ENCODE results near the gene AJM1. TPM values are rescaled to one million over a fixed set of nuclear protein-coding genes. Genes with fewer than 3 reads are reported as not detected.
"Not testable (repeated sequence)": the region's sequence is repeated elsewhere in the genome, so short reads cannot be mapped to it uniquely, and the experiment has no call there.

Gene AJM1
- total and polyA plus RNA-seq, 5 donors from 2014 or later = 0.10 to 4.3 (median 0.11) TPM; not detected in 2

- H3K27me3 Mint-ChIP-seq = no peaks in the 10 kb centered on the region
- H3K4me3 Mint-ChIP-seq = peak overlapping the region in 1 of 4 donors; percentile 5
- no peaks in the 10 kb centered on the region for H3K9me3 ChIP-seq (ENCODE audit: control insufficient read depth in 2 of 2, low read length in 2 of 2)
- peaks cover 11% of the 10 kb centered on the region for H3K4me1 ChIP-seq (ENCODE audit: control insufficient read depth, insufficient read depth, low read length, poor library complexity, severe bottlenecking)
- peaks cover 10% of the 10 kb centered on the region for H3K36me3 Mint-ChIP-seq
- H3K27ac ChIP-seq (ENCODE audit: insufficient read depth, low read length, poor library complexity, severe bottlenecking) = no peak overlapping the region
- H3K4me3 ChIP-seq (ENCODE audit: low read depth, low read length) = no peak overlapping the region
- H3K36me3 ChIP-seq (ENCODE audit: control insufficient read depth, insufficient read depth, low read length) = peaks cover 28% of the 10 kb centered on the region
- no peak overlapping the region for H3K27ac Mint-ChIP-seq
- H3K9me3 Mint-ChIP-seq = peaks cover 0 to 1% (median 0%) of the 10 kb centered on the region in 7 donors
- DNase-seq = no peak
- no peak for ATAC-seq (ENCODE audit: low read depth in 2 of 2)
- H3K4me1 Mint-ChIP-seq = peaks cover 0 to 22% (median 10%) of the 10 kb centered on the region in 4 donors
- no peaks in the 10 kb centered on the region for H3K27me3 ChIP-seq (ENCODE audit: control insufficient read depth, insufficient read depth, low read length)
These were observed 20.8 kb downstream of the AJM1 start for GRCh38 chr9:136862849-136863622.

DNA sequence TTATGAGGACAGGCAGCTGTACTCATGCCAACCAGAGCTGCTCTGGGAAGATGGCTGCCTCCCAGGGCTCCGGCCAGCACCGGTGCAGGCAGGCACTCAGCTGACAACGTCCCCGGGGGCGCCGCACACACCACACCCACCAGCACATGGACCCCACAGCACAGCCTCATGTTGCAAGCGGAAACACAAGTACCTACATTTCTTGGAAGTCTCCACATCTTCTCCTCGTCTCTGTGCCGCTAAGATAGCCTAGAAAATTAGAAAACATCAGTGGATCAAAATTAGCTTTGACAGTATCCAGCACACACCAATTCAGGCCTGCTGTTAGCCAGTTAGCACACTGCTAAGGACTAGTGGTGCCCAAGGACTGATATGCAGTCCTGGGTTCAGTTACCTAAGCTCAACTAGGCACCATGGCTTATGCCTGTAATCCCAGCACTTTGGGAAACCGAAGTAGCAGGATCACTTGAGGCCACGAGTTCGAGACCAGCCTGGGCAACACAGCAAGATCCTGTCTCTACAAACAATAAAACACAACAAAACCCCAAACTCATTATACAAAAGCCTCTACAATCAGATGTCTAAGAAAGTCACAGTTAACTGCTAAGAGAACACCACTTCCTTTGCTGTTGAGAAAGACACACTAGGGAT is 21.5 kb downstream of the AJM1 start:
- ATAC-seq (ENCODE audit: low read depth in 2 of 2) (no peak), DNase-seq (no peak)
- no peak overlapping the region for H3K27ac Mint-ChIP-seq
- Histone ChIP-seq H3K36me3 (ENCODE audit: control insufficient read depth, insufficient read depth, low read length) (peaks cover 28% of the 10 kb centered on the region), H3K9me3 (ENCODE audit: control insufficient read depth in 2 of 2, low read length in 2 of 2) (no peaks in the 10 kb centered on the region), H3K27me3 (ENCODE audit: control insufficient read depth, insufficient read depth, low read length) (no peaks in the 10 kb centered on the region), H3K4me3 (ENCODE audit: low read depth, low read length) (no peak overlapping the region), H3K27ac (ENCODE audit: insufficient read depth, low read length, poor library complexity, severe bottlenecking) (no peak overlapping the region), H3K4me1 (ENCODE audit: control insufficient read depth, insufficient read depth, low read length, poor library complexity, severe bottlenecking) (peaks cover 11% of the 10 kb centered on the region)
- peaks cover 0 to 1% (median 0%) of the 10 kb centered on the region in 7 donors for H3K9me3 Mint-ChIP-seq
- H3K4me1 Mint-ChIP-seq = peaks cover 0 to 22% (median 10%) of the 10 kb centered on the region in 4 donors
- H3K36me3 Mint-ChIP-seq = peaks cover 10% of the 10 kb centered on the region
- no peaks in the 10 kb centered on the region for H3K27me3 Mint-ChIP-seq
- H3K4me3 Mint-ChIP-seq = peak overlapping the region in 3 of 4 donors; percentile 5 to 54 (median 46)

DNA sequence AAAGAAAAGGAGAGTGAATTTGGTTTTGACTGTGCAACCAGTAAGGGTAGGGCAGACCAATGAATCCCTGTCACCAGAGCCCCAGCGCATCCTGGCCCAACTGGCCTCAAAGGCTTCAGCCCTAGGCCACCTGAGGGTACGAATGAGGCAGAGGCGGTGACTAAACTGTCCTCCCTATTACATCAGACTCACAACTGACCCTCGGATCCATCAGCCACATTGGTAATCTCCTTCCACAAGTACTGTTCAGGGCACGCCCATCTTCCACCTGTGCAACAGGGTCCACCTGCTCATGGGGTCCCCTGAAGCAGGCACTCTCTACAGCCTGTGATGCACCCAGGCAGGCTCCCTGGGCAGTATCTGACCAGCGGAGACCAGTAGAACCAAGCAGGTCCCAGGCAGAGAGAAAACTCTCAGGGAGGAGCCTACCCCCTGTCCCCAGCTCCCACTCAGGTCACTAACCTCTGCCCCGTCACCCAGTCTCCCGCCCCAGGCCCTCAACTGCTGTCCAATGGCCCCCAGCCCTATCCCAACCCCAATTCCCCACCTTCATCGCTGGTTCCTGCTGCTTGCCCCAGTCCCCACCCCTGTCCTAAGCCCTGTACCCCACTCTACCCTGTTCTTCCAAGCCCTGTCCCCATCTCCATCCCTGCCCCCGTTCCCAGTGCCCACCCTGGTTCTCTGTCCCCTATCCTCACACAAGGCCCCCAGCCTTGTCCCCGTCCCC is 22.9 kb downstream of the AJM1 start:
- Histone ChIP-seq H3K27ac (ENCODE audit: insufficient read depth, low read length, poor library complexity, severe bottlenecking) (peak overlapping the region; percentile 87), H3K4me3 (ENCODE audit: low read depth, low read length) (peak overlapping the region; percentile 41), H3K4me1 (ENCODE audit: control insufficient read depth, insufficient read depth, low read length, poor library complexity, severe bottlenecking) (peaks cover 11% of the 10 kb centered on the region), H3K27me3 (ENCODE audit: control insufficient read depth, insufficient read depth, low read length) (no peaks in the 10 kb centered on the region), H3K9me3 (ENCODE audit: control insufficient read depth in 2 of 2, low read length in 2 of 2) (no peaks in the 10 kb centered on the region), H3K36me3 (ENCODE audit: control insufficient read depth, insufficient read depth, low read length) (peaks cover 28% of the 10 kb centered on the region)
- peaks cover 0 to 1% (median 0%) of the 10 kb centered on the region in 7 donors for H3K9me3 Mint-ChIP-seq
- DNase-seq = no peak
- H3K4me1 Mint-ChIP-seq = peaks cover 0 to 25% (median 10%) of the 10 kb centered on the region in 4 donors
- peaks cover 10% of the 10 kb centered on the region for H3K36me3 Mint-ChIP-seq
- peak overlapping the region; percentile 26 to 78 (median 77) for H3K27ac Mint-ChIP-seq
- no peak for ATAC-seq (ENCODE audit: low read depth in 2 of 2)
- peak overlapping the region; percentile 79 to 86 (median 83) for H3K4me3 Mint-ChIP-seq
- no peaks in the 10 kb centered on the region for H3K27me3 Mint-ChIP-seq

DNA sequence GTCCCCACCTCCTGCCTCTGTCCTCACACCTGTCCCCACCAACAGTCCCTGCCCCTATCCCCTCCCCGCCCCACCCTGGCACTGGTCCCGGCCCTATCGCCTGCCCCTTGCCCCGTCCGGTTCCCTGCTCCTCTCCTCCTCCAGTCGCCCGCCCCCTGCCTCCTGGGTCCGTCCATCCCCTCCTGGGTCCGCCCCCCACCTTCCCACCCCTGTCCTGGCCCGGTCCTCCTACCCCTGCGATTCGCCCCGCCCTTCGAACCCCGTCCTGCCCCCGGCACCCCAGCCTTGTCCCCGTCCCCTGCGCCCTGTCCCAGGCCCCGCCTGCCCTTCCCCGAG is 23.5 kb downstream of the AJM1 start:
- peaks cover 0 to 1% (median 0%) of the 10 kb centered on the region in 7 donors for H3K9me3 Mint-ChIP-seq
- H3K27ac ChIP-seq (ENCODE audit: insufficient read depth, low read length, poor library complexity, severe bottlenecking) = peak overlapping the region; percentile 87
- peaks cover 11% of the 10 kb centered on the region for H3K4me1 ChIP-seq (ENCODE audit: control insufficient read depth, insufficient read depth, low read length, poor library complexity, severe bottlenecking)
- H3K27ac Mint-ChIP-seq = peak overlapping the region in 2 of 3 donors; percentile 77 to 81
- peaks cover 0 to 25% (median 9%) of the 10 kb centered on the region in 4 donors for H3K4me1 Mint-ChIP-seq
- peak overlapping the region; percentile 41 for H3K4me3 ChIP-seq (ENCODE audit: low read depth, low read length)
- DNase-seq (no peak), ATAC-seq (ENCODE audit: low read depth in 2 of 2) (peak in 1 of 2 donors; percentile 3)
- H3K27me3 Mint-ChIP-seq = no peaks in the 10 kb centered on the region
- H3K27me3 ChIP-seq (ENCODE audit: control insufficient read depth, insufficient read depth, low read length) = no peaks in the 10 kb centered on the region
- no peaks in the 10 kb centered on the region for H3K9me3 ChIP-seq (ENCODE audit: control insufficient read depth in 2 of 2, low read length in 2 of 2)
- H3K36me3 ChIP-seq (ENCODE audit: control insufficient read depth, insufficient read depth, low read length) = peaks cover 28% of the 10 kb centered on the region
- peak overlapping the region; percentile 79 to 97 (median 84) for H3K4me3 Mint-ChIP-seq
- H3K36me3 Mint-ChIP-seq = peaks cover 10% of the 10 kb centered on the region

DNA sequence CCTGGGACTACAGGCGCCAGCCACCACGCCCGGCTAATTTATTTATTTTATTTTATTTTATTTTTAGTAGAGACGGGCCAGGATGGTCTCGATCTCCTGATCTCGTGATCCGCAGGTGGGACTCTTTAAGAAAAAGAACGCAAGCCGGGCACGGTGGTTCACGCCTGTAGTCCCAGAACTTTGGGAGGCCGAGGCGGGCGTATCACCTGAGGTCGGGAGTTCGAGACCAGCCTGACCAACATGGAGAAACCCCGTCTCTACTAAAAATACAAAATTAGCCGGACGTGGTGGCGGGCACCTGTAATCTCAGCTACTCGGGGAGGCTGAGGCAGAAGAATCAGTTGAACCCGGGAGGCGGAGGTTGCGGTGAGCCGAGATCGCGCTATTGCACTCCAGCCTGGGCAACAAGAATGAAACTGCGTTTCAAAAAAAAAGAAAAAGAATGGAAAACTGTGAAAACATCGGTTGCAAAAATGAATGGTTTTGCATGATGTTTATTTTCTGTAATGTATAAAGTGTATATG is 24.7 kb downstream of the AJM1 start:
- not testable (repeated sequence) for H3K9me3 ChIP-seq (ENCODE audit: control insufficient read depth in 2 of 2, low read length in 2 of 2); H3K9me3 Mint-ChIP-seq; H3K27me3 ChIP-seq (ENCODE audit: control insufficient read depth, insufficient read depth, low read length); H3K27ac Mint-ChIP-seq; H3K4me3 ChIP-seq (ENCODE audit: low read depth, low read length); DNase-seq; H3K27me3 Mint-ChIP-seq; ATAC-seq (ENCODE audit: low read depth in 2 of 2); H3K36me3 Mint-ChIP-seq
- peak overlapping the region; percentile 72 to 81 (median 80) for H3K4me3 Mint-ChIP-seq
- peaks cover 0 to 25% (median 9%) of the 10 kb centered on the region in 4 donors for H3K4me1 Mint-ChIP-seq
- peak overlapping the region; percentile 87 for H3K27ac ChIP-seq (ENCODE audit: insufficient read depth, low read length, poor library complexity, severe bottlenecking)
- H3K36me3 ChIP-seq (ENCODE audit: control insufficient read depth, insufficient read depth, low read length) = peaks cover 21% of the 10 kb centered on the region
- H3K4me1 ChIP-seq (ENCODE audit: control insufficient read depth, insufficient read depth, low read length, poor library complexity, severe bottlenecking) = peaks cover 11% of the 10 kb centered on the region

GRCh38 chr9:136867480-136867879 is 25.2 kb downstream of the AJM1 start:
- H3K9me3 Mint-ChIP-seq = no peaks in the 10 kb centered on the region
- no peaks in the 10 kb centered on the region for H3K27me3 ChIP-seq (ENCODE audit: control insufficient read depth, insufficient read depth, low read length)
- peaks cover 8% of the 10 kb centered on the region for H3K36me3 Mint-ChIP-seq
- H3K4me3 ChIP-seq (ENCODE audit: low read depth, low read length) = no peak overlapping the region
- DNase-seq (no peak), ATAC-seq (ENCODE audit: low read depth in 2 of 2) (no peak)
- no peak overlapping the region for H3K27ac ChIP-seq (ENCODE audit: insufficient read depth, low read length, poor library complexity, severe bottlenecking)
- no peaks in the 10 kb centered on the region for H3K27me3 Mint-ChIP-seq
- H3K4me3 Mint-ChIP-seq = peak overlapping the region; percentile 72 to 81 (median 80)
- H3K9me3 ChIP-seq (ENCODE audit: control insufficient read depth in 2 of 2, low read length in 2 of 2) = no peaks in the 10 kb centered on the region
- H3K4me1 ChIP-seq (ENCODE audit: control insufficient read depth, insufficient read depth, low read length, poor library complexity, severe bottlenecking) = peaks cover 11% of the 10 kb centered on the region
- H3K27ac Mint-ChIP-seq = no peak overlapping the region
- H3K36me3 ChIP-seq (ENCODE audit: control insufficient read depth, insufficient read depth, low read length) = peaks cover 16% of the 10 kb centered on the region
- H3K4me1 Mint-ChIP-seq = peaks cover 0 to 25% (median 9%) of the 10 kb centered on the region in 4 donors

DNA sequence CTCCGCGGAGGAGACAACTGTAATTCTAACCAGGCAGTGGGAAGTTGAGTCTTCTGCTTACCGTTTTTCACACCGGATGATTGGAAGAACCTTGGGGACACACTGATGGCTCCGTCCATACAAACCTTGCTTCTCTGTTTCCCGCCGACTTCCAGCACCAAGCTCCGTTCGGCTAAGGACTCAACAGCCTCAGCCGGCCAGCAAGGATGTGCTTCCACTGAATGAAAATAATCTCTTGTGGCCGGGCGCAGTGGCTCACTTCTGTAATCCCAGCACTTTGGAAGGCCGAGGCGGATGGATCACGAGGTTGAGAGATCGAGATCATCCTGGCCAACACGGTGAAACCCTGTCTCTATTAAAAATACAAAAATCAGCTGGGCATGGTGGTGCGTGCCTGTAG is 25.6 kb downstream of the AJM1 start:
- H3K4me1 ChIP-seq (ENCODE audit: control insufficient read depth, insufficient read depth, low read length, poor library complexity, severe bottlenecking) = peaks cover 11% of the 10 kb centered on the region
- no peaks in the 10 kb centered on the region for H3K9me3 Mint-ChIP-seq
- ATAC-seq (ENCODE audit: low read depth in 2 of 2) (no peak), DNase-seq (no peak)
- no peaks in the 10 kb centered on the region for H3K9me3 ChIP-seq (ENCODE audit: control insufficient read depth in 2 of 2, low read length in 2 of 2)
- peaks cover 0 to 25% (median 9%) of the 10 kb centered on the region in 4 donors for H3K4me1 Mint-ChIP-seq
- H3K27ac Mint-ChIP-seq = peak overlapping the region in 1 of 3 donors; percentile 75
- no peaks in the 10 kb centered on the region for H3K27me3 Mint-ChIP-seq
- H3K36me3 ChIP-seq (ENCODE audit: control insufficient read depth, insufficient read depth, low read length) = peaks cover 11% of the 10 kb centered on the region
- peaks cover 8% of the 10 kb centered on the region for H3K36me3 Mint-ChIP-seq
- no peak overlapping the region for H3K27ac ChIP-seq (ENCODE audit: insufficient read depth, low read length, poor library complexity, severe bottlenecking)
- no peak overlapping the region for H3K4me3 ChIP-seq (ENCODE audit: low read depth, low read length)
- H3K27me3 ChIP-seq (ENCODE audit: control insufficient read depth, insufficient read depth, low read length) = no peaks in the 10 kb centered on the region
- H3K4me3 Mint-ChIP-seq = peak overlapping the region; percentile 78 to 87 (median 81)
